GM15510 (cell line): ENCODE results near the gene SHISAL1.

Experiments used
- POLR2A ChIP-seq: IDR thresholded peaks from 3 replicates; pipeline ENCODE4 v1.6.1; 2011; ENCODE audit warnings: borderline replicate concordance; ENCODE audit not compliant: insufficient read length; ENCODE audit errors: extremely low read depth

Gene SHISAL1

DNA sequence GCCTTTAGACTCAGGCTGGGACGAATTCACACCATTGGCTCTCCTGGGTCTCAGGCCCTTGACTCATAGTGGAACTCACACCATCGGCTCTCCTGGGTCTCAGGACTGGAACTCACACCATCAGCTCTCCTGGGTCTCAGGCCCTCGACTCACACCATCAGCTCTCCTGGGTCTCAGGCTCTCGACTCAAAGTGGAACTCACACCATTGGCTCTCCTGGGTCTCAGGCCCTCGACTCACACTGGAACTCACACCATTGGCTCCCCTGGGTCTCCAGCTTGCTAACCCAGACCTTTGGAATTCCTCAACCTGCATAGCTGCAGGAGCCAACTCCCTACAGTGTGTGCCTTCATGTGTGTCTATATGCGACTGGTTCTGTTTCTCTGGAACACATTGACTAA lies 56.7 kb downstream of the SHISAL1 start:
- no peak for TF ChIP-seq POLR2A

DNA sequence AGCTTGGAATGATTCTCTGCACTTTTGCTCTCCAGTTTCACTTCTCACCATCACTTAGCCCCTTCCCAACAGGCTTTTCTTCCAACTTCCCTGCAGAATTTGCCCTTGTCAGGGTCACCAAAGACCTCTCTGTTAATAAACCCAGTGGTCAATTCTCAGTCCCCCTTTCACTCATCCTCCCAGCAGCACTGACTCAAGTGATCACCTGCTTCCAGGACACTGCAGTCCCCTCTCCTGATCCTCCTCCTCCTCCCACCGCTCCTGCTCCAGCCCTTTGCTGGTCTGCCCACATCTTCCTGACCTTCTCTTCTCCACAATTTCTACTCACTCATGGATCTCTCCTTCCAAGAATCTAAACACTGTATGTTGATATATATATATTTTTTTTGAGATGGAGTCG lies 57.9 kb downstream of the SHISAL1 start:
- no peak for TF ChIP-seq POLR2A

DNA sequence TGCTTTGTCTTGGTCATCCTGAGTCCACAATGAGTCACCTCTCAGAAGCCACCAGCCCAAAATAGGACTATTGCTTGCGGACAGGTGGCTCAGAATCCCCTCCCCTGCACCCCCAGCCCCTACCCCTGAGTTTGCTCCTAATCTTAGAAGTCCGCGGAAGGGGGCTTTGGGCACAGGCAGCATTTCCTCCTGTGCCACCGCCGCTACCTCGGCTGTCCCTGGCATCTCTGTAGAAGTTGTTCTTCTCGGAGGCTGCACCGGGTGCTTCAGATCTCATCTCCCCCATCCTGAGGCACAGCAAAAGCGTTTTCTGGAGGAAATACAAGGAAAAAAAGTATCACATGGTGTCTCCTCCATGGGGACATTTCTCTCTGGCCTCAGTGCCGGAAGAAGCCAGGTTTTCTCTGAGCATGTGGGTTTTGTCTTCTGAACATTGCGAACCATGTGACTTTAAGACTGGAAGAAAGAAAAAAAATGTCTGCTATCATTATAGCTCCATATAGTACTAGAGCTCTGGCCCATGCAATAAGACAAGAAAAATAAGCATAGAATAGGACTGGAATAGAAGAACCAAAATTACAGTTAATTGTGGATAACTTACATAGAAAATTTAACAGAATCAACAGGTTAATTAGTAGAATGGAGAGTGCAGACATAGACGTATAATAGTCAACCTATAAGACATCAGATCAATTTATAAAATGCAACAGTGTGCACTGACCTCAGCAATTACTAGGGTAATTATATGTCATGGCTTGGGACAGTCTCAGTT lies 63.2 kb downstream of the SHISAL1 start:
- no peak for TF ChIP-seq POLR2A

DNA sequence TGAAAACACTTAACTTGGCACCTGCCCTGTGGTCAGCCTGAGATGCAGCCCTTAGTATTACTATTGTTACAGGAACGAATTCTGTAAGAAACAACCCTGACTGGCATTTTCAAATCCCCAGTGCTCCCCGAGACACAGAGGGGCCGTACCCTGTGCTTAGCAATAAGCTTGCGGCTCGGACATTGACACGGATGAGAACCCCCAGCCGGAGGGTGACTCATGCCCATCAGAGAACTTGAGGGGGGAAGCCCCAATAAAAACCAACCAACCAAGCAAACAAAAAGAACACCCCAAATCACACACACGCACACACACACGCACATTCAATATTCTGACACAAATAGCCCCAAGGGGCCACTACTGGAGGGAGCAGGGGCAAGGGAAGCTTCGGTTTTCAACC lies 63.8 kb downstream of the SHISAL1 start:
- TF ChIP-seq POLR2A = no peak

DNA sequence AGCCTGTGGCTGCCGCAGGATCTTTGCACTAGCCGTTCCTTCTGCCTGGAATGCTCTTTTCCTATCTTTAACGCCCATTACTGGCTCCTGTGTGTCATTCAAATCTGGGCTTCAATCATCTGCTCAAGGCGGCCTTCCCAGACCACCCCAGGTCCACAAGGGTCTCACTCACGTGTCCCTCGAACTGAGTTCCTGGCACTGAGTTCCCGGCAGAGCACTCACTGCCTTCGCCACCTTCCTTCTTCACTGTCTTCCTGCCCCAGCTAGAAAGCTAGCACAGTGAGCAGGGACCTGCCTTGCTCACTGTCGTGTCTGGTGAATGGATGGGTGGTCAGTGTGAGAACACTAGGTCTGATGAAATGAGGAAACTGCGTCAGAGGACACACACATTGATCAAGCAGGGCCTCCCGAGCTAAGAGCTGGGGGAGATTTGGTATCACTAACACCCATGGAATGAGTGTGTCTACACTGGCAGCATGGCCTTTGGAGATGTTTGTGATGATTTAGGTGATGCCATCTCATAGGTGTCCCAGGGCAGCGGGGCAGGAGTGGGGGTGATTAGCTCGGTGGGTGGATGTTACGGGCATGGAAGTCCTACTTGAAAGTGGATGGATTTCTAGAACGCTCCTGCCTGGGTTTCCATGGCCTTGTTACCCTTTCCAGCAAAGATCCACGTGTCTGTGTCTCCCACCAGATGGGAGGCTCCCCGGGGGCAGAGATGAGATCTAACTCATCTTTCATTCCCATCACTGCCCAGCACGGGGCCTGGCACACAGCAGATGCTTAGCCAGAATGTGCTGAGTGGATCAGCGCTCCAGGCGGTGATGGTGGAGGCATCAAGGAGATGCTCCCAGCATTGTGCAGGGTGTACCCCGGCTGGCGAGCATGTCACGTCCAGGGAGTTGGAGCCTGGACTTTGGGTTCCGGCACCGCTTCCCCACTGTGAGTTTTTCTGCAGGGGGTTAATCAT lies 64.5 kb downstream of the SHISAL1 start:
- no peak for TF ChIP-seq POLR2A

DNA sequence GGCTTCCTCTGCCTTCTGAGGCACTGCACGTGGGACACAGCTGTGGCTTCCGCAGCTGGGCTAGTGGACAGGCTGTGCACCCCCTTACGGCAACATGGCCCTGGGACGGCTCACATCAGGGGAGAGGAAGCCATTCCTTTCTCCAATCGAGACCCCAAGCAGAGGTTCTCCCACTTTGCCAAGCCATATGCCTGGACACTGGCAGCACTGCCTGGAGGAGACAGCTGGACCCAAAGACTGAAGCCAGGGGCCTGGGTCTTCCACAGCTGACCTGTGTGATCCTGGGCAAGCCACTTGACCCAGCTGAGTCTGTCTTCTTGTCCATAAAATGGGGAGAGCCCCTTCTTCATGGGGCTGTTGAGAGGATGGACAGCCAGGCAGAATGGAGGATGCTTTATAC lies 65.4 kb downstream of the SHISAL1 start:
- no peak for TF ChIP-seq POLR2A

DNA sequence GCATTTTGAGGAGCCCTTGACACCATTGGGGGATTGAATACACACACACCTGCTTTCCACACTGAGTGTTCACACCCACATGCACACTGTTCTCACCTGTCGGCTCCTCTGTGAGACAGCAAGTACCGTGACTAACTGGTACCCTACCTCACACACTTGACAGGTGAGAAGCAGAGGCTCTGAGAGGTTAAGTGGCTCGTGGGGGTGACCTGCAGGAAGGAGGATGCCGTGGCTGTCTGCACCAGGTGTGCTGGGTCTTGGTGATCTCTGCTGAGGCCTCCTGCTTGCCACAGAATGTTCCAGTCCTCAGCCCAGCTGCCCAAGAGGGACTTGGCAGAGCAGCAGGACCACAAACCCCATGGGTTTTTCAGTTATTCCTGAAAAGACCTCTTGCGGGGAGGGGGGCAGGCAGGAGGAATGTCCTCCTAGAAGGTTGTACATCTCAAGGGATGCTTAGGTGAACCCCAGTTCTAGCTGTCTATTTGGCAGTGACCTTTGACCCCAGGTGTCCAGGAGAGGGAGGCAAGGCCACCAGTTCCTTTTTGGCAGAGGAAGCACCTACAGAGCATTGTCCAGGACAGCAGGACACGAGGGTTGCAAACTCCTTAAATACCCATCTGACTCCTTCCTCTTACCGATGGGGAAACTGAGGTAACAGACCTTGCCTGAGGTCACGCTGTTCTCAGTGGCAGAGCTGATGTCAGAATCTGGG lies 66.0 kb downstream of the SHISAL1 start:
- no peak for TF ChIP-seq POLR2A

DNA sequence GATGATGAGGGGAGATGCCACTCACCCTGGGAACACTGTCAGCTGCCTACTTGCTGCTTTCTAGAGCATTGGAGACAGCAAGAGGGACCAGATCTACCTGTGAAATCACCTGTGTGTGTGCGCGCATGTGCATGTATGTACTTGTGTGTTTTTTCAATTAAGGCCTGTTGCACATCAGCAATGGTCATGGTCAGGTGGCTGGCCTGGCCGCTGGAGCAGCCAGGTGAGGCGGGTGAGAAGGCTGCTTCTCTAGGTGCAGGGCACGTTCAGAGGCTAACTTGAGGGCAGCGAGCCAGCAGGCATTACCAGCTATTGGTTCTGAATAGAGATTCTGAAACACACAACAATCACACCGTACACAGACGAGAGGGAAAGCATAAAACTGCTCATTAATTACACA lies 66.9 kb downstream of the SHISAL1 start:
- no peak for TF ChIP-seq POLR2A

DNA sequence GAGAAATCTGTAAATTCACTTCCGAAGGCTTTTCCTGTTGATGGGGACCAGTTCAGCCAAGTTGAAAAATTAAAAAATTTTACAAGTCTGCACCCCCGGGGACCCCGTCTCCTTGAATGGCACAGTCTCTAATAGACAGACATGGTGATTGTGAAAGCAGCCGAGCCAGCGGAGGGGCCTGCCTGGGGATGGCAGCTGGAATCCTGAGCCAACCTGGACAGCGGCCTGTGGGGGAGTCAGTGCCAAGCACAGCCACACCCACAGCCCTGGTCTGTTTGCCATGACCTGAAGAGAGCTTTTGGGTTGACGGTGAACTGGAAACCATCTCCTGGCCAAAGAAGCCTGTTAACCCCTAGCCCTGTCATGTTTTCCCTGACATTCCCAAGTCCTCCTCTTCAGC lies 67.3 kb downstream of the SHISAL1 start:
- TF ChIP-seq POLR2A = no peak

DNA sequence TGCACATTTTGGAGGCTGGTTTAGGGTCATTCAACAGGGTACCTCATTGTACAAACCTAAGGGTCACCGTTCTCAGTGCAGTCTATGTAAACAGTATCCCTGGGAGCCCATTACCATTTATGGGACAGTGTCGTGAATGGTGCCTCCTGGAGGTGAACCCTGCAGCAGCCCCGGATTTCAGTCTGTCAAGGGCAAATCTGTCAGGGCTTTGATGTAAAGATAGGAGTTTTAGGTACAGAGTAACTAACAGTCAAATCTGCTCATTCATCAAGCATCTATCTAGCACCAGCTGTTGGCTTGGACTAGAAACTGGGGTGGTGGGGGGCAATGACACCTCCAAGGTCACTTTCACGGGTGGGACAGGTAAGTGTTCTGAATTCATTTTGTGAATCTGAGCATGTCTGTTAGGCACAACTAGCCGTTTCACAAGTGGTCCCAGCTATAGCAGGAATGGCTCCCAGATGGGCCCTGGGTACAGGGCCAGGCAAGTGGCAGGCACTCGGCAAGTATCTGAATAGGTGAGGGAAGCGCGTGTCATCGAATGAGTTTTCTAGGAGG lies 68.4 kb downstream of the SHISAL1 start:
- no peak for TF ChIP-seq POLR2A

DNA sequence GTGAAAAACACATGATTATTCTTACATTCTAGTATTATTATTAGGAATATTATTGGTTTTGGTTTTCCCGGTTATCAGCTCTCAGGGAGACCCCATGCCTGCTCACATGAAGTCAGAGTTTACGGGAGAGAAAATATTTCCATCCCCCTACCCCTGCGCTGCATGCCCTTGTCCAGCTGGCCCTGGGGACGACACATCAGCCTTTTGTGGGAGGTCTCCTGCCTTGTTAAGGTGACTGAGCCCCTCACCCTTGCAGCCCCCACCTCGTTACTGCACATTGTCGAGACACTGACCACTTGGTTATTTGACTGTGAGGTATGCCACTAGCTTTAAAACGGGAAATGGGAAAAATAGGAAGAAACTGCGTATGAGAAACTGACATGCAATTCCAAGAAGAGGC lies 69.0 kb downstream of the SHISAL1 start:
- no peak for TF ChIP-seq POLR2A

DNA sequence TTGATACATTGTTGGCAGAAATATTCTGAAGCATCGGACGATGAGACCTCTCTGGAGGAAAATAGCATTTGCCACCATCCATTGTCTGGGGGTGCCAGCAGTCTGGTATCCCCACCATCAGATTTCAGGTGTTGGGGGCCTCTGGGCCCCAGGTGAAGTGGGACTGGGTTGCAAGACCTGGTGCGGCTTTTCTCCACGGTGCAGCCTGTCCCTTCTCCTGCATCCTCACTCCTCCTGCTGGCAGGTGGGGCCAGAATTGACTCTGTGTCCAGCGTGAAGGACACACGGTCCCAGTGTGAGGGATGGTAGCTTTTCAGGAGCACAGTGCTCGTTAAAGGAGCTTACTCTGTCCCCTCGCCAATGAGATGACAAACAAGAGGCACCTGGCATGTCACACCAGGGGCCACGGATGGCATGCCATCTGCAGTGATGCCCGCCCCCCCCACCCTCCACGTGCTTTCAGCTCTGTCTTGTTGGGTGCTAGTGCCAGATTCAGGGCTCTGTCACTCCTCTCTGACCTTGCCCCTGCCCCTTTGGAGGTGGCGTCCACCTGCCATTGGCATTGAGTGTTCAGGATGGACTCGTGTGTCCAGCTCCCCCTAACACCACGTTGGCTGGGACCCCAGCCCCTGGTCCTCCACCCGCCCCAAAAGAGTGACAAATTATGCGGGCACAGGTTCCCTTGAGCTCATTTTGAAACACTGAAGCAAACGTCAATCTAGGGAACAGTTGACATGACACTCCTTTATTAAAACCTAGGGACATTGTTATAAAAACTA lies 69.6 kb downstream of the SHISAL1 start:
- TF ChIP-seq POLR2A = no peak

DNA sequence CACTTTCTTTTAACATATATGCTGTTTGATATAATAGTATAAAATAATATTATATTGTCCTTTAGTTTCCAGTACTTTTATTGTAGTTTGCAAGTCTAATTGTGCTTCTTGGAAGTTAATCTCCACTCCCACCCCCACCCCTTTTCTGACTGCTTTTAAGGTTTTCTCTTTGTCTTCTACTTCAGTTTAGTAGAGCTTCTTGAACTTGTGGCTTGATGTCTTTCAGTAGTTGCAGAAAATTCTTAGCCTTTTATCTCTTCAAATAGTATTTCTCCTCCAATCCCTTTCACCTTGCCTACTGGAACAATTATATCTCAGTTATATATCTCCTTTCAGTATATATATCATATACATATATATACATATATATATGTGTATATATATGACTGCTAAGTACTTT lies 75.5 kb downstream of the SHISAL1 start:
- no peak for TF ChIP-seq POLR2A

DNA sequence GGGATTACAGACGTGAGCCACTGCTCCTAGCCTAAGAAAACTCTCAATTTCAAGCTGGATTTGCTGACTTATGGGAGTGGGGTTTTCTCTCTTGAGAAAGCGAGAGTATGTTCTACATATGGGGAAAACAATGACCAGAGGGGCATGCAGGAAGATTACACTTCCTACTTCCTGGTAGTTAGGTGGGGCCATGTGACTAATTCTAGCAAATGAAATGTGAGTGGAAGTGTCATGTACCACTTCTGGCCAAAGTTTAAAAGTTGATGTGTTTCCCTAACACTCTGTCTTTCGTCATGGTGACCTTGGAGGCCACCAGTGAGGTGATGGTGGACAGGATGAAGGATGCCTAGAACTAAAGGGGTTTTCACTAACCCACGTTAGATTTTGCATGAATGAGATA lies 81.5 kb downstream of the SHISAL1 start:
- TF ChIP-seq POLR2A = no peak
